HG02623 (cell line): ENCODE results near the gene GFRA1.

ENCODE experiments used
- ATAC-seq: cut with Tn5 transposase; IDR thresholded peaks from one replicate; pipeline ENCODE4 v1.9.1; 2021; ENCODE audit warnings: moderate library complexity; ENCODE audit not compliant: unreplicated experiment

The GFRA1 gene

DNA sequence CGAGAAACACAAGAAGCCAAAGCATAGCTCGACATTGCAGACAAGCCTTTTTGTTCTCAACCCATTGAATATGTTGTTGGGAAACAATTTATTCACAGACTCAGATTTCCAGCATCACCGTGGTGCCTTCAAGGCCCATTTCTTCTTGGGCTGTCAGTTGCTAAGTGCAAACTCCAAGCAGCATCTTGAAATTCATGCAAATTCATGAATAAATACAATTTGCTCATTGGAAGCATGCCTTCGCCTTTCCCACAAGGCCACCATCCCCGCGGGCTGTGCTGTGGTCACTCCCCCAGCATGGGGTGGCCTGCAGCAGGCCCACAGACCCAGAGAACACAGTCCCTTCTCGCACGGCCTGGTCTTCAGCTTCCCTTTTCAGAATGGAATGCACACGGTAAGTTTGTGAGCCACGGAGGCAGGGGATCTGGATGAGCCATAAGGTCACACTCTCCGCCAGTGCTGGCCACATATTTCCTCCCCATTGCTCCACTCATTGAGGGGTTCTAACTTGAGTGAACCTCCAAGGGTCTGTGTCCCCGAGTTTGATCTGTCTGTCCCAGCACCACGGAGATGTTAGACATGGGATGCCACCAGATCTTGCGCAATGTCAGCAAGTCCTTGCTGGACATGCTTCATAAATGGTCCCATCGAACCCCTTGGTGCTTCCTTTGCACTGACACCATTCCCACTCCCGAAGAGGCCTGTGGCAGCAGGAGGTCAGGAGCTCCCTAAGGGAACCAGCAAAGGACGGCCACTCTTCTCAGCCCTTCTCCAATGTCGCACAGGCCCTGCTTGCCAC, 109.5 kb downstream of the GFRA1 start:
- ATAC-seq = no peak

DNA sequence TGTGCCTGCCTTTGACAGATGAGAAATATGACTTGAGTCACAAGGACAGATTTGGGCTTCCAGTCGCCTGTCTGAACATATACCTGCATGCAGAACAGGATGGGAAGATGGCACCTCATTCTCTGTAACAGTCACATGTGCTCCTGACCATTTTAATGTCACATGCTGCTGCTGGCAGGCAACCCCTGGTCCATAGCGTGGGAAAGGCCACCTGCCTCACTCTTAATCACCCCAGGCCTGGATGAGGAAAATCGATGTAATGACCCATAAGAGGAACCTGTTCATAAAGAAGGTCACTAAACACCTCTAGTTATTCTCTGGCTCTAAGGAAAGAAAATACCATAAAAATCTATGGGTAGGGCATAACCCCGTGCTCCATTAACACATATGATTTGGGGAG, 110.2 kb downstream of the GFRA1 start:
- no peak for ATAC-seq

DNA sequence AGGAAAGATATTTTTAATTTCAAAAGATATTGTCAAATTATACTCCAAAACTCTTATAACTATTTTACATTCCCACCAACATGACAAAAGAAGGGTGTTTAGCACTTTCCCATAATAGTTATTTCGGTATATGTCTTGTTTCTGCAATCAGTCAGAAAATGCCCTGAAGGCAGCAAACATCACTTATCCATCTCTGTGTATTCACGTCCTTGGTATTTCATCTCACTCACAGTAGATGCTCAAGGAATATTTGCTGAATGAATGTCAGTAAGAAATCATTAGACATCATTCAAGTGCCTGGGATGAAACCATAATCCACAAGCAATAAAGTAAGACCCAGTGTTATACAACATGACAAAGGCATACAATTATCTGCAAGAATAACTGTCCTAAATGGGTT, 112.7 kb downstream of the GFRA1 start:
- no peak for ATAC-seq

DNA sequence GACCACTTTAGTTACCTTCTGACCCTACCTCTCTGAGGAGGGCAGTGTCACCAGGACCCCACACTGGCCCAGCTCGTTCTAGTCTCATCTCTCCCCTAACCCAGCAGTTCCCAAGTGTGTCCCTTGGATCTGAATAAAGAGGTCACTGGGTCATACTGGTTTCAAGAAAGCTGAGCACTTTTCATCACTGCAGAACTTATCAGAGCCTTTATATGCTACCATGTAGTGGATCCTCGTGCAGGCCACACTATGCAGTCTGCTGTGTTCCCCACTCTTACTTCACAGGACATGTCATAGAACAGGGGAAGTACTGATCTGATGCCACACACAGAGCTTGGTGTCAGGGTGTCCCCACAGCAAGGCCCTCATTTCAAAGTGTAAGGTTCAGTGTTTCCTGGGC, 113.8 kb downstream of the GFRA1 start:
- no peak for ATAC-seq

DNA sequence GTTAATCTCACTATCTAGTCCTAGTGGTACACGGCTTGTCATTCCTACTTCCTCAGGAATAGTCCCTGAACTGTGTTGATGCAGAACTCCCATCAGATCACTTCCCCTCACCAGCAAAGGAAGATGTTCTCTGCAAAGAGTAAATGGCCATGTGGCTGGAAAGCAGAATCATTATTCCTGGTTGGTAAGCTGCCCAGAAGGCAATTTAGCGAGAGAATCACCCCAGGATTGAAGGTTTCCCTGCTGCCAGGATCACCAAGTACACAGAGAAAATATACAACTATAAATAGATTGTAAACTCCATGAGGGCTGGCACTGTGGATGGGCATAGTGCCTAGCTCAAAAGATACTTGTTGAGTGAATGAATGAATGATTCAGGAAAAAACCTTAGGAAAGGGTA, 115.0 kb downstream of the GFRA1 start:
- no peak for ATAC-seq

DNA sequence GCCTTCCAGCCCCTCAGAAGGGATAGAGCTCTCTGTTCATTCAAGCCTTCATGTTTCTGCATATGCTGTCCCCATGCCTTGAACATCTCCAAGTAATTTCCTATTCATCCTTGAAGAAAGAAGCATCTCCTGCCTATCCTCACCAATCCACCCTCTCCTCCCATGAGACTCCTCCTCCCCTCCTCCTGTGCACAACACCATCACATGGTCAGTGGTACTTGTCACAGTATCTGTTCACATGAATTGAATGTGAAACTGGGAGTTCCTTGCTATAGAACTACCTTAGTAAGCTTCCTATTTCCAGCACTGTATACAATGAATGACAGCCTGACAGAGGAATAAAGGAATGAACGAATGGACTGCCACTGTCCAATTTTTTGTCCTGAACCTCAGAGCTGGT, 115.5 kb downstream of the GFRA1 start:
- no peak for ATAC-seq

DNA sequence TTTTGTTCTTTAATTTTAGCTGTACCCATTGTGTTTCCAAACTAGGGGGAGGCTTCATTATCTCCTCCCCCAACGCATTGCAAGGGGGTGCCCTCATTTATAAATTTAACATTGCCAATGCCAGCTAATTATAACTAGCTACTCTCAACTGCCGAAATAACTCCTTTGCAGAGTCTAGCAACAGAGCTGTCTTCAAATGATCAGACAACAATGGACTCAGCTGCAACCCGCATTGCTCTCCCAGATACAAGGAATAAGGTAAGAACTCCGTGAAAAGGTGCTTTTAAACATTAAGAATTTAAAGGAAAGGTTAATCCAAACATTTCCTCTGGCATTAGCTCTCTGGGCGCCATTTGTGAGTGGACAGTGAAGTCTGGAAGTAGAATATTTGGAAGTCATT, 116.2 kb downstream of the GFRA1 start:
- ATAC-seq = no peak

DNA sequence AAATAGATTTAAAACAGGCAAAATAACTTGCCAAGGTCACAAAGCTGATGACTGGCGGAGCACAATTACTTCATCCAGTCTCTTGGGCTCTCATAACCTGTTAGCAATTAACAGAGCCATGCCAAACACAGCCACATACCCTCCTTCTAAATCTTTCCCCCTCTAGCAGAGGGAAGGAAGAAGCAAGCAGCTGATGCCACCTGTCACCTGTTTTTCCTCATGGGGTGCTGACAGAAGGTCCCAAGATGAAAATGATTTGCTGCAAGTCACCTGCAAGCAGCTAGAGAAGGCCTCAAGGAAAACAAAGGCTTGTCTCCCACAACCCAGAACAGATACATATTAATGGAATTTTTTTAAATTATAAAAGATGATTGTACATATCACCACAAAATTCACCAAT, 117.8 kb downstream of the GFRA1 start:
- ATAC-seq = no peak

DNA sequence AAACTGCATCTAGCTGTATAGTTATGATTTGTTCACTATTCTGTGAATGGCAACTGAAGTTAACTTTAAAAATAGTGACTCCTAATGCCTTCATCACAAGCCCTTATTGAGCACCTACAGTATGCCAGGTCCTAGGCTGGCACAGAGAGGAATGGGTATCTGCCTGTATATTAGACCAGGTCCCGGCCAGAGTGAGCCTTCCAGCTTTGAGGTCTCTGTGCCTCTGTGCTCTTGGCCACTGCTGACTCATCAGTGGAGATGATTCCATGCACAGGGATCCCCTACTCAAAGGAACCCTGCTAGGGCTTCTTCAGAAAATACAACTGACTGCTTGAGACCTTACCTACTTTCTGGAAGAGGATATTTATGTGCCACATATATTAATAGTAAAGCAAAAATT, 118.4 kb downstream of the GFRA1 start:
- ATAC-seq = no peak

DNA sequence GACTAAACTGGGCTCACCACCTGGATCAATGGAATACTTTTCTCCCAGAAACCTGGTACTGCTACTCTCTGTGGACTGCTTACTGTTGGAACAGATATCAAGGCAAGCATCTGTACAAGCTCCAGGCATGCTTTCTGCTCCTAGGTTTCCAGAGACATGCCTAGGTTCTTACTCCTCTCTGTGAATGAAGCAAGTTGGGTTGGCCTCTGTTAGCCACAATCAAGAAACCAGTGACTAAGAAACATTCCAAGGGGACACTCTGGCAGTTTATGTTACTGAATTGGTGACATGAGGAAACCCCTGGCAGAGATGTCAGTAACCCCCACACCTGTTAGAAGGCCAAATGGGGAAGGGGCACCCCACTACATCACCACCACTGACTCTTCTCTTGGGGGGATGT, 121.9 kb downstream of the GFRA1 start:
- no peak for ATAC-seq

DNA sequence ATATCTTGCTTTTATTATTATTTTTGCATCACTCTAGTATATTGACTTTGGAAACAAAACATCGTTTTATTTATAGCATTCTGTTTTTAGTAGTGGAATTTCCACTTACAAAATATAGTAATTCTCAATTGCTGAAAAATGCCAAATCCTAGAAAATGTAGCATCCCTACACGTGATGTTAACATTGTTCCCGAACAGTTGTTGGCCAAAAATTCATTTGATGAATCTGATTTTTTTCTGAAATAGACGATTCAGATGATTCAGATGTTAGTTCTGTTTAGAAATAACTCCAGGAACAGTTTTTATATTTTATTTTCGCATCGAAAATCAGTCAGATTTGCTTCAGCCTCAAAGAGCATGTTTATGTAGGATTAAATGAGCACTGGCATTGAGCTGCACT, 122.4 kb downstream of the GFRA1 start:
- no peak for ATAC-seq

DNA sequence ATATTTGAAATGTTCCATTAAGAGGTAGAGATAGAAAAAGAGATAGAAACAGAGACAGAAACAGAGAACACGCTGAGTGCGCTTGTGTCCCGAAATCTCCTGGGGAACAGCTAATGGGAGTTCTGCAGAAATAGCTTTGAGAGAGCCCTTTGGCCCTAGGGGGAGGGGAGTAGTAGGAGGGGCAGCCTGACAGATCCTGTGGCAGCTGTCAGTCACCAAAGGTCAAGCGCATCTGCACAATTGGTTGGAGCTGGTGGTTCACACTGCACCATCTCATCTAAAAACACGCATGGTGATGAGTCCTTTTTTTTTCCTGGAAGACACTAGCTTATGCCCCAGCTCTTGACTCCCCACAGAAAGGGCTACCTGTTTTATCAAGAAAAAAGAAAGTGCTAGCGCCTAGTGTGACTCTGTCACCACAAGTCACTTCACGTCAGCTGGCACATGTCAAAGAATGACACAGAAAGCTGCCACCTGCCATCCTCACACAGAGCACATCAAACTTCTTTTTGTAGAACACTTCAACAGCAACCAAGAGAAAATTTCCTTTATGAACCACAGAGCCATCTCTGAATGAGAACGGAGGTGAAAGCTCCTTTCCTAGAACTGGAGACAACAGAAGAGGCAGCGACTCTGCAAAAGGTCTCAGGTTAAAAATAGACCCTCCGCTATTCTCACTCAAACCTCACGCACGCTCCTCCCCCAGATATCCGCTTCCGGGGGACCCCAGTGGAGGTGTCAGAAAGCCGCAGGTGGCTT, 125.7 kb downstream of the GFRA1 start:
- ATAC-seq = no peak

DNA sequence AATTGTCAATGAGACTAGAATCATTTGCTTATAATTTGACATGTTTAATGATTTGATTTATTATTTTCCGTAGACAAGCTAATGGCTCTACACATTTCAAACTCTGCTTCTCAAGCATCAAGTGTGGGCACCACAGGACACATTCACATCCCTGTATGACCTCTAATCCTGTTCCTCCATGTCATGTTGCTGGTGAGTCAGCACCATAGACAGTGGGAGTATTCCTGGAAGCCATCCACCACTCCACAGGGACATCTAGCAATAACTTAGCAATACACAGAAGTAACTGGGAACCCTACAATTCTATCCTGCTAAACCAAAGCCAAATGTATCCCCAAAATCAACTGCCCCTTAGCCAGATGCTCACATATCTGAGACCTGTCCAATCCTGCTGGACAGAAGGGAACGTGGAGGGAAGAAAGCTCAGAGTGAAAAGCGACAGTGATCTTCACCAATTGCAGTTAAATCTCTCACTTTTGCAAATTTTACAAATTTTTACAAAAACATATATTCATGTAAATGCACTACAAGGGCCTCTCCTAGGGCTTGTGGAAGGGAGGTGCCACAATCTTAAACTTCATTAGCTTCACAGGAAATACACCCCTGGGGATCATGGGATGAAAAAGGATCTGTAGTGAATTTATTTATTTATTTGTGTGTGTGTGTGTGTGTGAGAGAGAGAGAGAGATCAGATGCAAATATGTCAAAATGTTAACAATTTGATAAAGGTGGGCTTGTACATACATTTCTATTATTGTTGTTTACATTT, 126.5 kb downstream of the GFRA1 start:
- no peak for ATAC-seq

DNA sequence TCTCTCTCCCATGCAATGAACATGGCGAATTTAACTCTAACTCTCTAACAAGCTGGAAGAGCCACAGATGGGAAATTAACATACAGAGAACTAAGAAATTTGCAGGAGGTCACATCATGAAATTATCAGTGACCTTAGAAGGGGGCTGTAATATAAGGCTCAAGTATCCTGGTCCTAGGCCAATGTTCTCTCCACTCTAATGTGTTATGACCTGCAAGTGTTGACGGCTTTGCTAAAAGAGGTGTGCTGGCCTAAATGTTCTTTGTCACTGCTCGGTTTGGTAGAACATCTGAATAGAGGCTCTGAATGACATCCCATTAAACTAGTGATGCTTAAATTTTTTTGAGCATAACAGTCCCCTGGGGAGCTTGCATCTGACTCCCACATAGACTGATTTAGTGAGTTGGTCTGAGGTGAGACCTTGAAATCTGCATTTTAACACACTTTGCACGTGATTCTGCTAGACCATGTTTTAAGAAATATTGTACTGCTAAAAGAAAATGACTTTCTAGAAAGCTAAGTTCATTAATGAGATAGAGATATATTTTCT, 129.3 kb downstream of the GFRA1 start:
- no peak for ATAC-seq

DNA sequence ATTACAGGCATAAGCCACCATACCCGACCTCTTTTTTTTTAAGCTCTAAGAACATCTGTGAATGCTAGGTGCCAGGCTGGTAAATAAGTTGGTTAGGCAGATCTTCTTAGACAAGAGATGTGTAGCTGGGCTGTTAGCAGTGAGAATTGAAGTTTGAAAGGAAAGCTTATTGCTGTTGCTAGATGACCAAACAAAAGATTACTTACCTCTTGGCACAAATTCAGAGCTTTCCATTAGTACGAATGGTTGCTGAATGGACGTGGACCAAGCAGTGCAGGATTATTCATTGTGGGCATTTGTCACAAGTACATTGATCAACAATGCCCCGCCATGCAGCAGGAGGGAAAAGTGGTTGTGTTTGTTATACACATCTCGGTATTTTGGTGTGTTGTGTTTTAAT, 131.2 kb downstream of the GFRA1 start:
- ATAC-seq = no peak

DNA sequence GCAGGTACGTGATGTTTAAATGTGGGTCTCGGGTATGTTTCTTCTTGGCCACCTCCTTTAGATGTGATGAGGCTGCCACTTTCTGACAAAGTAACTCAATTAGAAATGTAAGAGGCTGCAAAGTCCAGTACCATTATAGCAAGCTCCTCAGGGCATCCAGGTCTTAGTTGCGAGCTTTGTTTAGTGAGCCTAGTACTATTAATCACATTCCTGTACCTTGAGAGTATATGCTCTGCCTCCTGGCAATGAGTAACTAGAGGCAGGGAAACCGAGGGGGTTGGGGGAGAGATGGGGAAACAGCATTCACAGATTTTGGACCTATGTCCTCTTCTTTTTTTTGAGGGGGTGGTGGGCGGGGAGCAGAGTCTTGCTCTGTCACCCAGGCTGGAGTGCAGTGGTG, 131.8 kb downstream of the GFRA1 start:
- no peak for ATAC-seq

DNA sequence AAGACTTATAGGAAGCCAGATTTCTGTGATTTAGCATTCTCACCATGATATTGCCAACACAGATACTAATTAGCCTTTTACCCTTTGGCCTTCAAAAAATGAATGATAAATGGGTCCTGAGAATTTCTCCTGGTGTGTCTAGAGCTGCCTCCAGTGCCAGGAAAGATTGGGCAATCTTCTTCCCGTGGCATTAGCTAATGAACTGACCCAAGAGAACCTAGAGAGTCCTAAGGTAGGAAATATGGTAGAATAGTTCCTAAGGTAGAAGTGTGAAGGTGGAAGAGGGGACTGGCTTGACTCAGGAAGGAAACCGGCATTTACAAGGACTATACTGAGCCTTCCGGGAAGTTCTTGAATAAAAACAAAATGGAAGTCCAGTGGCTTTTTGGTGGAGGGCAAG, 133.1 kb downstream of the GFRA1 start:
- ATAC-seq = no peak

DNA sequence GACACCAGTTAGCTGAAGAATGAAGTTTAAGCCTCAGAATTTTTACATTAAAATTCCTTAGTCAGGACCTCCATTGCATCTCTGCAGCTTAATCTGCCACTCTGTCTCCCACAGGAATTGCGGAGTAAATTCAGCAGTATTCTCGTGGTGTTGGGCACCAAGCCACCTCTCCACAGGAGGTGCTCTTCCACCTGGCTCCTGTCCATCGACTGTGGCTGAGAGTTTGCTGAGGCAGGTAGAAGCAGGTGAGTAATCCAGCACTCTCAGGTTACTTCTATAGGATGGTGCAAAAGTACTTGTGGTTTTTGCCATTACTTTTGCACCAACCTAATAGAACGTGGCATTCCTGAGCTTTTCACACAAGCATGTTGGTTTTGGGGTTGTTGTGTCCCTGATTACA, 134.1 kb downstream of the GFRA1 start:
- no peak for ATAC-seq

DNA sequence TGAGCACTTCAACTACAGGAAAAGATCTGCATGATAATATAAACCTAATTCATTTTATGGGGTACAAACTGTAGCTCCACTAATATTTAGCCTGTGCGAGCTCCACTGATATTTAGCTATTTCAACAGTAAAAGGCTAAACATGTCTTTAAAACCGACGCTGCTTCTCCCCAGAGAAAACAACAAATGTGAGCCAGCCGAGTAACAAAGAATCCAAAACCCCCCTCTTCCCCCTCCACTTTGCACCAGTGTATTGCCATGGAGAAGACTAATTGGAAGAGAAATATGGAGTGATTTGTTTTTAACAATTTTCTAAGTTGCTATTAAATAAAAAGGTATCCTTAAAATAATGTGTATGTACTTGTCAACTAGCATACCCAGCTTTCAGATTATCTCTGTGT, 136.7 kb downstream of the GFRA1 start:
- ATAC-seq = no peak

DNA sequence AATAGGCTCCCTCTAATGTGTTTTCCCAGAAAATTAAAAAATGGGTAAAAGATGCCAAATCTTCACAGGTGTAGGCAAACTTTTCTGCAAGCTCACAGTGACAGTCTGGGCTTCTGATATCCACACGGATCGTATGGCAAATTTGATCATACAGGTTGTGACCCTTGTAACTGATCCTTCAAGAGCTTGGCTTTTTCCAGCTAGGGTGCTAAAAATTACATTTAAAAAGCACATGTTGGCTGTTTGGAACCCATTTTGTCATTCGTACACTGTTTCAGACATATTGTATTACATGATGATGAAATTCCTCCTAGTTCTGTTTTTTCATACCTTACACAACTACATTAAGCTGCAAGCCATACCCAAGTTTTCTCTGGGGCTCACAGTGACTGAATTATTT, 138.7 kb downstream of the GFRA1 start:
- ATAC-seq = no peak

DNA sequence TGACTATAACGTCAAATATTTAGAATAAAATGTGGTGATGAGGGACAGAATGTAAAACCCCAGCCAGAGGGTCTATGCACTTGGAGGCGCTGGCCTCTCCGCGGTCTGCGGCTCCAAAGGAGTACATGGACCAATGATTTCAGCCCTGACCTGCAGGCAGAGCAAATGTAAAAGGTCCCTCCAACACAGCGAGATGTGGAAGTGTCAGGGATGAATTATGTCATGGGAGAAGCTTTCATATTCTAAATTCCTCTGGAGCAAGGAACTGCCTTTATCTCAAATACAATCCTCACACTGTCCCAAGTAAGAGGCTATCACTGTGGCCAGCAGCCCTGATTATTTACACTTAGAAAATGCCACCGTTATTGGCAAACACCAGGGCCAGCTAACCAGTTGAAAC, 139.4 kb downstream of the GFRA1 start:
- ATAC-seq = no peak
